ENCODE data around the gene SGSH.

Gene SGSH

DNA sequence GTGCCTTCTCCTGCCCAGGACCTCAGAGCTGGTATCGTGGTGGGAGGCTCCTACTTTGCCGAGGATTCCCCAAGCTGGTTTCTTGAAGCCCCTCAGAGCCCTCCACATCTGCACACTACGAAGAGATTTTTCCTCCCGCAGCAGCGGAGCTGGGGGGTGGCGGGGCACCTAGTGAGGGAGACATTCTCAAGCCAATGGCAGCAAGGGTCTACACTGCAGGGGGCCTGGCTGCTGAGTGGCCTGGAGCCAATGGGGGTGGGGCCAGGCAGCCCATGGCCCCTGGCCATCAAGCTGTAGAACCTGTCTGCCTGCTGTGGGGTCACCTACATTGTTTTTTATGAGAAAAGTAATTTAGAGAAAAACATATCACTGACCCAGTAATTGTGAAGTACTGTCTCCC is 5.1 kb upstream of the SGSH start:
- DNase-seq, result no peak

- no peak for DNase-seq
These were observed 4.5 kb upstream of the SGSH start for GRCh38 chr17:80224683-80225082.

DNA sequence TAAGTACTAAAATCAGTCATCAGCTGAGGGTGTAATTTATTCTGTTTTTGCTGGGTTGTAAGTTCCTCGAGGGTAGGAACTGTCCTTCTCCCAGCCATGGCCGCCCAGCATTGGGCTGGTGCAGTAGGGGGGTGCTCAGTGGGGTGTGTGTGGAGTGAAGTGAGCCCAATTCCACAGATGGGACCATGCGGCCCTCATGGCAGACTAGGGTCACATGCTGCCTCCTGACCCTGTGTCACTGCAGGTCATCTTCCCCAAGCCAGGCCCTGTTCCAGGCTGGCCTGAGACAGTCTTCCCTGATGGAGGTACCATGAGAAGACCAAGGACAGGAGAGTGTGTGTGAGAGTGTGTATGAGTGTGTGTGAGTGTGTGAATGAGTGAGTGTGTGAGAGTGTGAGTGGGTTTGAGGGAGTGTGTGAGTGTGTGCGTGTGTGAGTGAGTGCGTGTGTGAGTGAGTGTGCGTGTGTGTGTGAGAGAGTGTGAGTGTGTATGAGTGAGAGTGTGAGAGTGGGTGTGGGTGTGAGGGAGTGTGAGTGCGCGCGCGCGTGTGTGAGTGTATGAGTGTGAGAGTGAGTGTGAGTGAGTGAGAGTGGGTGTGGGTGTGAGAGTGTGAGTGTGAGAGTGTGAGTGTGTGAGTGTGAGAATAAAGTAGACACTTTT is 3.8 kb upstream of the SGSH start:
- no peak for DNase-seq

GRCh38 chr17:80223142-80223815 is 3.1 kb upstream of the SGSH start:
- DNase-seq, result no peak

- no peak for DNase-seq
These were observed 2.4 kb upstream of the SGSH start for GRCh38 chr17:80222376-80223141.

GRCh38 chr17:80221351-80222105 is 1.4 kb upstream of the SGSH start:
- no peak for DNase-seq

GRCh38 chr17:80220736-80221215 is 643 bp upstream of the SGSH start:
- DNase-seq, result peak; percentile 17 to 22

DNA sequence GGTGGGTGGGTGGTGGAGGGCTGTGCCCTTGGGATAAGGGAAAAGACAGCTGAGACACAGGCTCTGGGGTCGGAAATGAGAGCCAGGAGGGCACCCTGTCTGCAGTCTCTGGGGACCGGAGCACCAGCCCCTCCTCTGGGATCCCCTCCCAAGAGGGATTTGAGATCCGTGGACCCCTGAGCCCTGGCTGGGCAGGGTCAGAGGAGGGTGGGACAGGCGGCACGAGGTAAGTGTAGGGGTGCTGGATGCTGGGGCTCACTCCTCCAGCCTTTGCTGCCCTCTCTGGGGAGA is 425 bp downstream of the SGSH start:
- no peak for DNase-seq

DNA sequence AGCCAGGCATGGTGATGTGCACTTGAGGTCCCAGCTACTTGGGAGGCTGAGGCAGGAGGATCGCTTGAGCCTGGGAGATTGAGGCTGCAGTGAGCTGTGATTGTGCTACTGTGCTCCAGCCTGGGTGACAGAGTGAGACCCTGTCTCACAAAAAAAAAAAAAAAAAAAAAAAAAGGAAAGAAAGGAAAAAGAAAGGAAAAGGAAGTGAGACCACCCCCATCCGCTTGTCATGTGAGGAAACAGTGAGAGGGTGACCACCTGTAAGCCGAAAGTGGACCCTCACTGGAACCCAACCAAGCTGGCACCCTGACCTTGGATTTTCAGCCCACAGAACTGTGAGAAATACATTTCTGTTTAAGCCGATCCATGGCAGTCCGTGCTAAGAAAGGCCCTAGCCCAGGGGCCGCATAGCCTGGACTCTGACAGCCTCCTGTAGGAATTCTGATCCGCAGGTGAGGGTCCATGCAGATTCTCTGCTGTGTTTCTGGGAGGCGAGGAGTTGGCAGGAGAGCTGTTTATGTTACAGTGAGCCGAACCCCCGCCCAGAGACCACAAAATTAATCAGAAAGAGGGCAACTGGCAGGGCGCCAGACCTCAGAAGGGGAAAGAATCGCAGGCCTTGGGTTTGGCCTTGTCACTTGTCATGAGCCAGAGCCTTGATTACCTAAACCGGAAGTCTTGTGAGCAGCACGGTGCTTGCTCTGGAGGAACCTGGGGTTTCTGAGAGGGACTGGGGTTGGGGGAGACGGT is 945 bp downstream of the SGSH start:
- DNase-seq, result peak; percentile 95 to 96

- DNase-seq, result no peak
These were observed 1.7 kb downstream of the SGSH start for GRCh38 chr17:80218391-80218790.

DNA sequence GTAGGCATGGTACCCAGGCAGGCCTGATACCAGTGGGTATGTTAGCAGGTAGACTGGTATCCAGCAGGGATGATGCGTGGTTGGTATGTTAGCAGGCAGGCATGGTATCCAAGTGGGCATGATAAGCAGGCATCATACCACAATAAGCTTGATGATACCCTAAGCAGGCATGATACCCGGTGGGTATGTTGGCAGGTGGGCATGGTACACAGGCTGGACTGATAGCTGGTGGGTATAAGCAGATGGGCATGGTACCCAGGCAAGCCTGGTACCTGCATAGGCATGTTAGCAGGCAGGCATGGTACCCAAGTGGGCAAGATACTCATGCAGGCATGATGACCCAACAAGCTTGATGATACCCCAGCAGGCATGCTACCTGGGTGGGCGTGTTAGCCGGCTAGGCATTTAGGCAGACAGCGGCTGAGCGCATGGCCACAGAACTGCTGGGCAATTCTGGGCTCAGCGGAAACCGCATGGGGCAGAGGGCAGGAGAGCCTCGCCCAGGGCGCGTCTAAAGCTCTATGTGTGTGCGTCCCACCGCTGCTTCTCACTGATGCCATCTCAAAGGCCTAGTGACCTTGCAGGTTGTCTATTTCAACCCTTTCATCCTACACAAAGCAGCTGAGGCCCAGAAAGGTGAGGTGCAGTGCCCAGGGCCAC is 2.3 kb downstream of the SGSH start:
- no peak for DNase-seq

DNA sequence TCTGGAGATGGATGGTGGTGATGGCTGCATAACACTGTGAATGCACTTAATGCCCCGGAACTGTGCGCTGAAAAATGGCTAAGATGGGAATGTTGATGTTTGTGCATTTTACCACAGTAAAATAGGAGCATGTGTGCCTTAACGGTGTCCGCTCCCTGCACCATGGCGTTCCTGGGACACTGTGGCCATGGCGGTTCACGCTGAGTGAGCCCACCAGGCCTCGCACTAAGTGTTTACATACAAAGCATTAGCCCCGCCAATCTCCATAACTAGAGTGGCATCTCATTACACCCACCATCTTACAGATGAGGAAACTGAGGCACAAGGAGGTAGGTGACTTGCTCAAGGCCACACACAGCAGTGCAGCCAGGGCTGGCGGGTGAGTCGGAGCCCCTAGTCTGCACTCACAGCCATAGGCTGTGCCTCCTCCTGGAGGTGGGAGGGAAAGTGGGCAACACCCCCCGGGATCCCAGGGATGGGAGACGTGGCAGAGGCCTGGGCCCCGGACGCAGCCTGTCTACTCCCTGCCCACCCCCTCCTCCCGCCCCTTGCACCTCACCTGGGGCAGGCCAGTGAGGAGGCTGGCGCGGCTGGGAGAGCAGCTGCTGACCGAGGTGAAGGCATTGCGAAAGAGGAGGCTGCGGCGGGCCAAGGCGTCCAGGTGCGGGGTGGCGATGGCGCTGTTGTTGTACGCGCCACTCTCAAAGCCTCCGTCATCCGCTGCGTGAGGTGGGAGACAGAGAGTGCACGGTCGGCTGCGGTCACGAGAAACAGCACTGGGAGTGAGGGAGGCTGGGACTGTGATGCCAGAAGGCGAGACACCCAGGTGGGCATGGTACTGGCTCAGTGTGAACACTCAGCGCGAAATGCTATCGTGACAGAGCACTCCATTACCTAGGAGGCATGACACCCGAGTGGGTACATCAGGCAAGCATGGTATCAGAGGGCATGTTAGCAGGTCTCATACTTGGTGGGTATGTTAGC is 3.4 kb downstream of the SGSH start:
- DNase-seq, result no peak

GRCh38 chr17:80214878-80215210 is 5.3 kb downstream of the SGSH start:
- no peak for DNase-seq

GRCh38 chr17:80214012-80214877 is 5.9 kb downstream of the SGSH start:
- no peak for DNase-seq

- DNase-seq, result no peak
These were observed 6.5 kb downstream of the SGSH start for GRCh38 chr17:80213643-80213975.

GRCh38 chr17:80212962-80213642 is 7.0 kb downstream of the SGSH start:
- no peak for DNase-seq

DNA sequence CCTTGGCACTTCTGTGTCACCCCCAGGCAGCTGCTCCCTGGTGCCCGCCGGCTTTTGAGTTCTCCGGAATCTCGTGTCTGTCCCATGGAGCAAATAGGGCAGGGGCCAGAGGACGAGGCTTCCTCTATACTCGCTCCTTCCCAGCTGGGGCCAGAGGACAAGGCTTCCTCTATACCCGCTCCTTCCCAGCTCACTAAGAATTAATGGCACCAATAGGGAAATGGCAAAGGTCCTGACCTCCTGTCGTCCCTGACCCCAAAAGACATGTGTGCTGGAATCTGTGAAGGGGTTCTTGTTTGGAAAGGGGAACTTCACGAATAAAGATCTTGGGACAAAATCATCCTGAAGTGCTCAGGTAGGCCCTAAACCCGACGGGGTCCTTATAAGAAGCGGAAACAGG is 7.6 kb downstream of the SGSH start:
- DNase-seq, result no peak

- DNase-seq, result no peak
These were observed 8.0 kb downstream of the SGSH start for GRCh38 chr17:80212109-80212508.

DNA sequence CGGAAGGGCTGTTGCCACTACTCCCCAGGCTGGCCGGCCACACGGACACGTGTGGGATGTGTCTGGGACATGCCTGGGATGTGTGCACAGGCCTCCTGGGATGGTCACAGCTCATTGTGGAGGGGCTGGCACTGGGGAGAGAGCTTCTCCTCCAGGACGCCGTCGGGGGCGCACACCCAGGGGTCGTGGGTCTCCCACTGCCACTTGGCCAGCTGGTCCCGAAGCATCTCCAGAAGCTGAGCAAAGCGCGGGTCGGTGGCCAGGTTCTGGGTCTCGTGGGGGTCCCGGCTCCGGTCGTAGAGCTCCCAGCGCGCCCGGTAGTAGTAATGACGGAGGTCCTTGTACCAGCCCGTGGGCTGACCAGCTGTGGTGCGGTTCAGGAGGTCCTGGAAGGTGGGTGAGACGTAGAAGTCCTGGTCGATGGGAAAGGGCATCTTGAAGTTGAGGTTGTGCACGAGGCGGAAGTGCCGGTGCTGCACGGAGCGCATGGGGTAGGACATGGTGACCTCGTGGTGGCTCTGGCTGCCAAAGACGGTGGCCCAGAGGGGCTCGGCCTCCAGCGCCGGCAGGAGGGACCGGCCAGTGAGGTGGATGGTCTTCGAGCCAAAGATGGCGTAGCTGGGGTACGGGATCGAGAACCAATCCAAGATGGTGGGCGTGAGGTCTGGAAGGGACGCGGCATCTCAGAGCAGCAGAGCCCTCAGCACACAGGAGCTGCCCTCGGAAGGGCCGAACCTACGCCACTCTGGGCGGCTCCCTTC is 9.6 kb downstream of the SGSH start:
- no peak for DNase-seq

Measured in activated CD4-positive, alpha-beta T cell treated with anti-CD3 and anti-CD28 coated beads, Interleukin-2, amount 50 U/mL, for 48 hours (primary cell).